Neural cell (in vitro differentiated cells): ENCODE data around the gene FOXA1. TPM values are rescaled to one million over a fixed set of nuclear protein-coding genes. Genes with fewer than 3 reads are reported as not detected.

Source experiments
- H2AFZ ChIP-seq: fragments of 200-600, 300-800 bp; sonication (generic), shearing (Covaris generic); 2 replicates; pipeline ENCODE4 v1.6.0; 2014; ENCODE audit warnings: low read depth, mild to moderate bottlenecking, antibody characterized with exemption, low read length, moderate library complexity
- H3F3A ChIP-seq: fragments of 200-600 bp; shearing (Covaris generic); 2 replicates; pipeline ENCODE4 v1.6.1; 2016; ENCODE audit warnings: mild to moderate bottlenecking, moderate library complexity, mixed read lengths, antibody characterized with exemption, low read length; ENCODE audit not compliant: insufficient read depth, poor library complexity, severe bottlenecking
- H3K27ac ChIP-seq: fragments of 200-600, 300-800 bp; sonication (generic), shearing (Covaris generic); 2 replicates; pipeline ENCODE4 v1.5.1; 2014; ENCODE audit warnings: mild to moderate bottlenecking, low read length, moderate library complexity
- H3K27me3 ChIP-seq: fragments of 300-800, 200-600 bp; sonication (generic), shearing (Covaris generic); 2 replicates; pipeline ENCODE4 v1.6.0; 2014; ENCODE audit warnings: mild to moderate bottlenecking, low read depth, low read length, moderate library complexity; ENCODE audit not compliant: insufficient read depth
- H3K36me3 ChIP-seq: fragments of 300-800, 200-600 bp; sonication (generic), shearing (Covaris generic); 2 replicates; pipeline ENCODE4 v1.5.1; 2014; ENCODE audit warnings: mild to moderate bottlenecking, antibody characterized with exemption, low read length, moderate library complexity; ENCODE audit not compliant: insufficient read depth
- H3K4me2 ChIP-seq: fragments of 300-800, 200-600 bp; sonication (generic), shearing (Covaris generic); 2 replicates; pipeline ENCODE4 v1.6.0; 2014; ENCODE audit warnings: mild to moderate bottlenecking, low read length
- H3K4me3 ChIP-seq: fragments of 300-800, 200-600 bp; sonication (generic), shearing (Covaris generic); 2 replicates; pipeline ENCODE4 v1.5.1; 2014; ENCODE audit warnings: mild to moderate bottlenecking, low read length, moderate library complexity
- H3K79me2 ChIP-seq: fragments of 200-600 bp; shearing (Covaris generic); replicated peaks from 2 replicates; pipeline ENCODE4 v1.6.0; 2014; ENCODE audit warnings: mild to moderate bottlenecking, low read length, moderate library complexity; ENCODE audit not compliant: insufficient read depth
- H3K9ac ChIP-seq: fragments of 300-800, 200-600 bp; sonication (generic), shearing (Covaris generic); 2 replicates; pipeline ENCODE4 v1.6.1; 2016; ENCODE audit warnings: mild to moderate bottlenecking, low read length, mixed read lengths
- H3K9me2 ChIP-seq: fragments of 200-600 bp; shearing (Covaris generic); 2 replicates; pipeline ENCODE4 v1.6.1; 2016; ENCODE audit warnings: mild to moderate bottlenecking, low read length, mixed read lengths; ENCODE audit not compliant: insufficient read depth
- H3K9me3 ChIP-seq: fragments of 200-600, 300-800 bp; sonication (generic), shearing (Covaris generic); 2 replicates; pipeline ENCODE4 v1.6.1; 2016; ENCODE audit warnings: mild to moderate bottlenecking, mixed run types, low read length, moderate library complexity, mixed read lengths
- H4K20me1 ChIP-seq: fragments of 200-600 bp; shearing (Covaris generic); 2 replicates; pipeline ENCODE4 v1.6.1; 2016; ENCODE audit warnings: mild to moderate bottlenecking, mixed run types; ENCODE audit not compliant: insufficient read depth
- CTCF ChIP-seq: fragments of 450-650 bp; IDR thresholded peaks from 2 replicates; pipeline ENCODE4 v1.5.1; 2014; ENCODE audit warnings: antibody characterized with exemption, mild to moderate bottlenecking, moderate library complexity; ENCODE audit not compliant: poor library complexity, severe bottlenecking
- EP300 ChIP-seq: fragments of 450-650 bp; conservative IDR thresholded peaks from 2 replicates; pipeline ENCODE4 v1.6.1; 2014; ENCODE audit warnings: antibody characterized with exemption, mild to moderate bottlenecking, moderate library complexity; ENCODE audit not compliant: poor library complexity, severe bottlenecking
- EZH2 ChIP-seq: fragments of 200-600, 300-800 bp; shearing (Covaris generic), sonication (generic); IDR thresholded peaks from 2 replicates; pipeline ENCODE4 v1.6.1; 2014; ENCODE audit warnings: antibody characterized with exemption, low read length, borderline replicate concordance, mild to moderate bottlenecking; ENCODE audit not compliant: insufficient read depth, poor library complexity, severe bottlenecking
- MXI1 ChIP-seq: fragments of 450-650 bp; conservative IDR thresholded peaks from 2 replicates; pipeline ENCODE4 v1.6.1; 2014; ENCODE audit warnings: antibody characterized with exemption, mild to moderate bottlenecking; ENCODE audit not compliant: poor library complexity, severe bottlenecking
- POLR2AphosphoS5 ChIP-seq: IDR thresholded peaks from 2 replicates; pipeline ENCODE4 v1.6.1; 2012
- RAD21 ChIP-seq: fragments of 450-650 bp; conservative IDR thresholded peaks from 2 replicates; pipeline ENCODE4 v1.6.1; 2014; ENCODE audit warnings: antibody characterized with exemption, mild to moderate bottlenecking, moderate library complexity
- SMC3 ChIP-seq: fragments of 450-650 bp; conservative IDR thresholded peaks from 2 replicates; pipeline ENCODE4 v1.6.1; 2014; ENCODE audit warnings: antibody characterized with exemption, mild to moderate bottlenecking, moderate library complexity; ENCODE audit not compliant: poor library complexity
- TAF1 ChIP-seq: IDR thresholded peaks from 2 replicates; pipeline ENCODE4 v1.6.1; 2012; ENCODE audit warnings: low read depth
- polyA plus RNA-seq: library from polyadenylated mRNA; depleted of rRNA; stranded (reverse); fragments of >200 nt; gene quantifications from 2 replicates; pipeline ENCODE4 v1.2.3, GENCODE V29; 2014
- TF ChIP-seq, protein P1 (sequence below): IDR thresholded peaks from 2 replicates; pipeline ENCODE4 v1.6.1; 2012; ENCODE audit warnings: borderline replicate concordance

The FOXA1 gene
- polyA plus RNA-seq, 1 donor from 2014 or later, result not detected

- no peaks in the 10 kb centered on the region for H4K20me1 ChIP-seq
- no peak overlapping the region for H3K9ac ChIP-seq
- no peaks in the 10 kb centered on the region for H3F3A ChIP-seq
Measured at GRCh38 chr14:37593511-37594237, 1.4 kb downstream of the FOXA1 start.

GRCh38 chr14:37592482-37593408 is 2.3 kb downstream of the FOXA1 start:
- Histone ChIP-seq H2AFZ (no peak overlapping the region), H3K36me3 (no peaks in the 10 kb centered on the region), H3K9me2 (no peaks in the 10 kb centered on the region), H3K4me2 (no peak overlapping the region), H3K9me3 (no peaks in the 10 kb centered on the region), H3F3A (no peaks in the 10 kb centered on the region), H3K27ac (no peak overlapping the region), H3K9ac (no peak overlapping the region), H4K20me1 (no peaks in the 10 kb centered on the region), H3K4me3 (no peak overlapping the region), H3K27me3 (peaks cover 99% of the 10 kb centered on the region), H3K79me2 (no peaks in the 10 kb centered on the region)
- TF ChIP-seq POLR2AphosphoS5, result peak; percentile 20
- no peak for TF ChIP-seq CTCF
- no peak for TF ChIP-seq MXI1

More at GRCh38 chr14:37593511-37594237, 1.4 kb downstream of the FOXA1 start:
- Histone ChIP-seq H3K9me2 (no peaks in the 10 kb centered on the region), H3K79me2 (no peaks in the 10 kb centered on the region), H3K4me3 (no peak overlapping the region), H3K27ac (no peak overlapping the region), H3K9me3 (no peaks in the 10 kb centered on the region), H3K27me3 (peaks cover 99% of the 10 kb centered on the region), H2AFZ (no peak overlapping the region), H3K36me3 (no peaks in the 10 kb centered on the region), H3K4me2 (no peak overlapping the region)
- TF ChIP-seq POLR2AphosphoS5, result peak; percentile 16
- no peak for TF ChIP-seq SMC3

DNA sequence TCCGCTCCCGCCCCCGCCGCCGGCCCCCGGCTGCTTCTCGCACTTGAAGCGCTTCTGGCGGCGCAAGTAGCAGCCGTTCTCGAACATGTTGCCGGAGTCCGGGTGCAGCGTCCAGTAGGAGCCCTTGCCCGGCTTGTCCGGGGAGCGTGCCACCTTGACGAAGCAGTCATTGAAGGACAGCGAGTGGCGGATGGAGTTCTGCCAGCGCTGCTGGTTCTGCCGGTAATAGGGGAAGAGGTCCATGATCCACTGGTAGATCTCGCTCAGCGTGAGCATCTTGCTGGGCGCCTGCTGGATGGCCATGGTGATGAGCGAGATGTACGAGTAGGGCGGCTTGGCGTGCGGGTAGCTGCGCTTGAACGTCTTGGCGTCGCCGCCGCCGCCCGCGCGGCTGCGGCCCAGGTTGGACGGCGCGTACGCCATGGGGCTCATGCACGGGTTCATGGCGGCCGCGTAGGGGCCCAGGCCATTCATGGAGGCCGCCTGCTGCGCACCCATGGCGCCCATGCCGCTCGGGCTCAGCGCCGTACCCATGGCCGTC is 3.0 kb downstream of the FOXA1 start:
- no peak overlapping the region for H3K9ac ChIP-seq
- H3K27me3 ChIP-seq, result peaks cover 99% of the 10 kb centered on the region
- H3K9me3 ChIP-seq, result no peaks in the 10 kb centered on the region
- H4K20me1 ChIP-seq, result no peaks in the 10 kb centered on the region
- H3K9me2 ChIP-seq, result no peaks in the 10 kb centered on the region
- H3K36me3 ChIP-seq, result no peaks in the 10 kb centered on the region
- no peak overlapping the region for H3K27ac ChIP-seq
- no peak overlapping the region for H3K4me2 ChIP-seq
- no peak overlapping the region for H3K4me3 ChIP-seq
- no peaks in the 10 kb centered on the region for H3F3A ChIP-seq
- no peak overlapping the region for H2AFZ ChIP-seq
- TF ChIP-seq EP300, result no peak
- no peak for TF ChIP-seq RAD21
- TF ChIP-seq TAF1, result no peak
- no peak for TF ChIP-seq CTCF
- no peak for TF ChIP-seq EZH2
- no peak for TF ChIP-seq SMC3
- TF ChIP-seq MXI1, result no peak
- TF ChIP-seq, protein P1, sequence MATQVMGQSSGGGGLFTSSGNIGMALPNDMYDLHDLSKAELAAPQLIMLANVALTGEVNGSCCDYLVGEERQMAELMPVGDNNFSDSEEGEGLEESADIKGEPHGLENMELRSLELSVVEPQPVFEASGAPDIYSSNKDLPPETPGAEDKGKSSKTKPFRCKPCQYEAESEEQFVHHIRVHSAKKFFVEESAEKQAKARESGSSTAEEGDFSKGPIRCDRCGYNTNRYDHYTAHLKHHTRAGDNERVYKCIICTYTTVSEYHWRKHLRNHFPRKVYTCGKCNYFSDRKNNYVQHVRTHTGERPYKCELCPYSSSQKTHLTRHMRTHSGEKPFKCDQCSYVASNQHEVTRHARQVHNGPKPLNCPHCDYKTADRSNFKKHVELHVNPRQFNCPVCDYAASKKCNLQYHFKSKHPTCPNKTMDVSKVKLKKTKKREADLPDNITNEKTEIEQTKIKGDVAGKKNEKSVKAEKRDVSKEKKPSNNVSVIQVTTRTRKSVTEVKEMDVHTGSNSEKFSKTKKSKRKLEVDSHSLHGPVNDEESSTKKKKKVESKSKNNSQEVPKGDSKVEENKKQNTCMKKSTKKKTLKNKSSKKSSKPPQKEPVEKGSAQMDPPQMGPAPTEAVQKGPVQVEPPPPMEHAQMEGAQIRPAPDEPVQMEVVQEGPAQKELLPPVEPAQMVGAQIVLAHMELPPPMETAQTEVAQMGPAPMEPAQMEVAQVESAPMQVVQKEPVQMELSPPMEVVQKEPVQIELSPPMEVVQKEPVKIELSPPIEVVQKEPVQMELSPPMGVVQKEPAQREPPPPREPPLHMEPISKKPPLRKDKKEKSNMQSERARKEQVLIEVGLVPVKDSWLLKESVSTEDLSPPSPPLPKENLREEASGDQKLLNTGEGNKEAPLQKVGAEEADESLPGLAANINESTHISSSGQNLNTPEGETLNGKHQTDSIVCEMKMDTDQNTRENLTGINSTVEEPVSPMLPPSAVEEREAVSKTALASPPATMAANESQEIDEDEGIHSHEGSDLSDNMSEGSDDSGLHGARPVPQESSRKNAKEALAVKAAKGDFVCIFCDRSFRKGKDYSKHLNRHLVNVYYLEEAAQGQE, result no peak
- TF ChIP-seq POLR2AphosphoS5, result no peak
- H3K79me2 ChIP-seq, result no peaks in the 10 kb centered on the region
